K562 (cell line): ENCODE results near the gene IQSEC3. TPM values are rescaled to one million over a fixed set of nuclear protein-coding genes. Genes with fewer than 3 reads are reported as not detected.
A peak's percentile ranks its signal among the peaks of the same experiment; 100 is the strongest.

Source experiments
- ATAC-seq: fragments of 200-7000 bp; cut with Tn5 transposase; 3 replicates; pipeline ENCODE4 v1.9.1; 2020; ENCODE audit warnings: moderate library complexity
- BruUV-seq: library from RNA; stranded (reverse); fragments of 400-500 nt; replicated peaks from 2 replicates; lab custom pipeline; 2021; lab: Mats Ljungman, UMichigan
- CTCF ChIA-PET: fragments of 300-600 bp; formaldehyde crosslinking; extraction: SDS; loops from one replicate; lab custom pipeline; 2021; ENCODE audit warnings: low intra/inter-chr PET ratio; lab: Yijun Ruan, JAX
- POLR2A ChIA-PET: fragments of 300-600, 350-650 bp; sonication (Branson Sonifier 250); formaldehyde crosslinking; extraction: SDS; loops from one replicate; lab custom pipeline; 2021; ENCODE audit warnings: antibody characterized with exemption, inconsistent platforms; lab: Yijun Ruan, JAX
- DNase-seq, 4 experiments: peaks; one replicate each; pipeline versions ENCODE4 v3.0.0 to v3.0.0-alpha.2; 2011 to 2018; ENCODE audit warnings: low spot score in 3 of 4, mixed read lengths in 3 of 4; ENCODE audit errors: extremely low read depth in 1 of 4
- FAIRE-seq: peaks from 2 replicates; lab custom pipeline; 2011; peaks lifted over from hg19 to GRCh38; lab: Jason Lieb, UNC
- H2AFZ ChIP-seq: 2 replicates; pipeline ENCODE4 v1.6.0; 2011; ENCODE audit warnings: low read depth, low read length, control low read depth, inconsistent platforms
- H3K27ac ChIP-seq: fragments of 200-600 bp; 3 replicates; pipeline ENCODE4 v1.8.0; 2011; ENCODE audit warnings: low read depth, mild to moderate bottlenecking, control low read depth, inconsistent platforms, low read length, moderate library complexity, mixed read lengths; ENCODE audit errors: extremely low read depth
- H3K27me3 ChIP-seq, 2 experiments: fragments of 300-600 bp in 1 of 2; 2 replicates in 1 of 2; 3 replicates in 1 of 2; pipeline versions ENCODE4 v1.6.0 to v1.8.0; 2011; ENCODE audit warnings: inconsistent platforms in 2 of 2, low read length in 2 of 2, mild to moderate bottlenecking in 1 of 2, mixed read lengths in 1 of 2, moderate library complexity in 1 of 2; ENCODE audit not compliant: control insufficient read depth in 2 of 2, insufficient read depth in 2 of 2
- H3K36me3 ChIP-seq: fragments of 300-600 bp; 3 replicates; pipeline ENCODE4 v1.8.0; 2011; ENCODE audit warnings: mild to moderate bottlenecking, low read length, inconsistent platforms; ENCODE audit not compliant: control insufficient read depth, insufficient read depth
- H3K4me1 ChIP-seq, 2 experiments: fragments of 200-600 bp in 1 of 2; replicated peaks in 1 of 2; 2 replicates in 1 of 2; 3 replicates in 1 of 2; pipeline versions ENCODE4 v1.5.1 to v1.8.0; 2011; ENCODE audit warnings: inconsistent platforms in 2 of 2, low read length in 2 of 2, mild to moderate bottlenecking in 1 of 2, mixed read lengths in 1 of 2, moderate library complexity in 1 of 2; ENCODE audit not compliant: control insufficient read depth in 2 of 2, insufficient read depth in 2 of 2
- H3K4me2 ChIP-seq: 2 replicates; pipeline ENCODE4 v1.6.1; 2011; ENCODE audit warnings: low read length, control low read depth, inconsistent platforms, mixed read lengths; ENCODE audit not compliant: insufficient read depth
- H3K4me3 ChIP-seq: fragments of 200-600 bp; sonication (generic), shearing (Covaris generic); 2 replicates; pipeline ENCODE4 v1.5.1; 2016; ENCODE audit warnings: control low read depth, inconsistent platforms
- H3K79me2 ChIP-seq: fragments of 200-600 bp; 3 replicates; pipeline ENCODE4 v1.8.0; 2011; ENCODE audit warnings: low read length, inconsistent platforms; ENCODE audit not compliant: control insufficient read depth, insufficient read depth
- H3K9ac ChIP-seq, 2 experiments: 2 replicates each; pipeline versions ENCODE4 v1.6.0 to v1.6.1; 2011; ENCODE audit warnings: low read depth in 2 of 2, low read length in 2 of 2, control low read depth in 1 of 2, inconsistent platforms in 1 of 2, mild to moderate bottlenecking in 1 of 2, mixed read lengths in 1 of 2; ENCODE audit not compliant: insufficient read depth in 1 of 2
- H3K9me1 ChIP-seq: one replicate; pipeline ENCODE4 v1.6.0; 2011; ENCODE audit warnings: inconsistent platforms, mild to moderate bottlenecking, low read length, moderate library complexity; ENCODE audit not compliant: control insufficient read depth, insufficient read depth
- H3K9me3 ChIP-seq: replicated peaks from 2 replicates; pipeline ENCODE4 v1.5.1; 2011; ENCODE audit warnings: low read depth, low read length, inconsistent platforms; ENCODE audit not compliant: control insufficient read depth, insufficient read depth
- H4K20me1 ChIP-seq: replicated peaks from 2 replicates; pipeline ENCODE4 v1.6.1; 2011; ENCODE audit warnings: low read length, inconsistent platforms, mixed read lengths; ENCODE audit not compliant: control insufficient read depth, insufficient read depth
- RBM25 ChIP-seq: fragments of 200-400 bp; formaldehyde crosslinking; IDR thresholded peaks from 2 replicates; pipeline ENCODE4 v1.6.1; 2018; ENCODE audit warnings: low read length, low read depth, moderate library complexity; ENCODE audit not compliant: severe bottlenecking
- SAFB2 ChIP-seq: fragments of 200-400 bp; formaldehyde crosslinking; IDR thresholded peaks from 2 replicates; pipeline ENCODE4 v1.6.1; 2018; ENCODE audit warnings: borderline replicate concordance, low read length, low read depth, moderate library complexity; ENCODE audit not compliant: severe bottlenecking
- ZBTB7A ChIP-seq: IDR thresholded peaks from 2 replicates; pipeline ENCODE4 v1.6.1; 2011; ENCODE audit warnings: low read depth, mild to moderate bottlenecking, low read length, moderate library complexity, borderline replicate concordance; ENCODE audit not compliant: control insufficient read depth
- WGBS: fragments of 100-300 bp; shearing (Covaris generic); methylation state at CpG from one replicate; pipeline ENCODE4 v1.1.6; 2016; ENCODE audit warnings: low coverage, mixed read lengths; ENCODE audit not compliant: insufficient coverage; ENCODE audit errors: missing lambda C conversion rate; 5-methylcytosine and 5-hydroxymethylcytosine counted together
- in situ Hi-C: fragments of 300-500 bp; cut with MboI; formaldehyde crosslinking; loops from 4 replicates; pipeline ENCODE4 v1.15.0; 2018; ENCODE audit warnings: inconsistent platforms, mixed read lengths
- intact Hi-C: fragments of 100-400 bp; cut with micrococcal nuclease; formaldehyde crosslinking; loops from 2 replicates; pipeline ENCODE4 v1.14.2; 2022
- polyA plus RNA-seq, 8 experiments: library from polyadenylated mRNA; depleted of rRNA in 4 of 8; stranded (reverse) in 5 of 8; unstranded in 3 of 8; fragments of >200 nt; fragmentation: Nextera tagmentation in 2 of 8; fragmentation: Illumina TruSeq in 1 of 8; extraction: Ambion mirVana in 2 of 8; extraction: Trizol in 1 of 8; gene quantifications; 2 replicates each; pipeline versions ENCODE4 v1.2.1 to v1.2.3, GENCODE V29; 2011 to 2014; ENCODE audit warnings: inconsistent platforms in 1 of 8, missing spikeins in 1 of 8
- total RNA-seq, 7 experiments: library from RNA; depleted of rRNA in 6 of 7; stranded (reverse); fragments of >200 nt in 6 of 7; fragmentation: Illumina TruSeq in 2 of 7; extraction: Trizol in 2 of 7; gene quantifications; 2 replicates each; pipeline versions ENCODE4 v1.2.1 to v1.2.3, GENCODE V29; 2011 to 2021; ENCODE audit warnings: low replicate concordance in 1 of 7

IQSEC3 gene
- total and polyA plus RNA-seq, 9 of the 15 experiments (the other 6 are each of a cell fraction or from before 2014, with no cell fraction given): under 0.01 to 0.25 (median 0.08) TPM; not detected in 3

GRCh38 chr12:54750-55535 is 11.6 kb upstream of the IQSEC3 start:
- no peaks in the 10 kb centered on the region for H3K9me3 ChIP-seq
- H3K27me3 ChIP-seq: no peaks in the 10 kb centered on the region; a peak in 1 of 5 replicates
- intact Hi-C loops: no loop called here
- H4K20me1 ChIP-seq: no peaks in the 10 kb centered on the region
- peaks cover 8 to 15% of the 10 kb centered on the region in 2 experiments; a peak in 3 of 5 replicates for H3K4me1 ChIP-seq
- ChIA-PET POLR2A (no interaction called here), CTCF (no interaction called here)
- no peak overlapping the region for H3K27ac ChIP-seq
- 31% methylated on average over 13 of the region's 13 CpGs for WGBS
- in situ Hi-C loops: no loop called here
- no peaks in the 10 kb centered on the region for H3K9me1 ChIP-seq
- TF ChIP-seq RBM25: peak; percentile 10
- 0 out of 2 replicates have a peak, but pooled peaks have one; percentile 14 for TF ChIP-seq ZBTB7A
- no peak for TF ChIP-seq SAFB2
- BruUV-seq: no TSS peak
- no peak overlapping the region for H3K4me2 ChIP-seq
- DNase-seq (peak in 3 of 4 experiments; percentile 15 to 35 (median 23)), ATAC-seq (no peak), FAIRE-seq (no peak)
- no peak overlapping the region; the same call in 1 of the 2 replicates for H2AFZ ChIP-seq
- H3K4me3 ChIP-seq: no peak overlapping the region
- H3K36me3 ChIP-seq: no peaks in the 10 kb centered on the region
- H3K79me2 ChIP-seq: no peaks in the 10 kb centered on the region
- H3K9ac ChIP-seq: no peak overlapping the region
